ENCODE measurements around the gene ALDOA. TPM values are rescaled to one million over a fixed set of nuclear protein-coding genes. Genes with fewer than 3 reads are reported as not detected.

ALDOA gene
- total and polyA plus RNA-seq, 10 of the 15 experiments (the other 5 are each of a cell fraction or from before 2014, with no cell fraction given), result 218 to 2,339 (median 1,095) TPM

DNA sequence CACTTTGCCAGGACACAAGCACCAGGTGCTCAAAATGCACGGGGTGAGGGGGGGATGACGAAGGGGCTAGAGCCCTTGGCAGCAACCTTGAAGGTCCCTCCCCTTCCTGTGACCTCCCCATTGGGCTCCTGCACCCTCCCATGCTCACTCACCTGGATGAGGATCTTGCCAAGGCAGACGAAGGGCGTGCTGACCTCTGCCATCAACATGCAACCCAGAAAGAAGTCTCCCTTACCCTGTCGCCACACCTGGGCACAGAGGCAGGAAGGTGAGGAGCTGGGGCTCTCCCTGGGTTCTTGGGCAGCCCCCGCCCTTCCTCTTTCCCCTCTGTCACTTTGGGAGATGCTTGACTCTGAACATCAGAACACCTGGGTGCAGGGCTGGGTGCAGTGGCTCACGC lies 40.0 kb upstream of the ALDOA start (continued):
- TF ChIP-seq, protein P1, sequence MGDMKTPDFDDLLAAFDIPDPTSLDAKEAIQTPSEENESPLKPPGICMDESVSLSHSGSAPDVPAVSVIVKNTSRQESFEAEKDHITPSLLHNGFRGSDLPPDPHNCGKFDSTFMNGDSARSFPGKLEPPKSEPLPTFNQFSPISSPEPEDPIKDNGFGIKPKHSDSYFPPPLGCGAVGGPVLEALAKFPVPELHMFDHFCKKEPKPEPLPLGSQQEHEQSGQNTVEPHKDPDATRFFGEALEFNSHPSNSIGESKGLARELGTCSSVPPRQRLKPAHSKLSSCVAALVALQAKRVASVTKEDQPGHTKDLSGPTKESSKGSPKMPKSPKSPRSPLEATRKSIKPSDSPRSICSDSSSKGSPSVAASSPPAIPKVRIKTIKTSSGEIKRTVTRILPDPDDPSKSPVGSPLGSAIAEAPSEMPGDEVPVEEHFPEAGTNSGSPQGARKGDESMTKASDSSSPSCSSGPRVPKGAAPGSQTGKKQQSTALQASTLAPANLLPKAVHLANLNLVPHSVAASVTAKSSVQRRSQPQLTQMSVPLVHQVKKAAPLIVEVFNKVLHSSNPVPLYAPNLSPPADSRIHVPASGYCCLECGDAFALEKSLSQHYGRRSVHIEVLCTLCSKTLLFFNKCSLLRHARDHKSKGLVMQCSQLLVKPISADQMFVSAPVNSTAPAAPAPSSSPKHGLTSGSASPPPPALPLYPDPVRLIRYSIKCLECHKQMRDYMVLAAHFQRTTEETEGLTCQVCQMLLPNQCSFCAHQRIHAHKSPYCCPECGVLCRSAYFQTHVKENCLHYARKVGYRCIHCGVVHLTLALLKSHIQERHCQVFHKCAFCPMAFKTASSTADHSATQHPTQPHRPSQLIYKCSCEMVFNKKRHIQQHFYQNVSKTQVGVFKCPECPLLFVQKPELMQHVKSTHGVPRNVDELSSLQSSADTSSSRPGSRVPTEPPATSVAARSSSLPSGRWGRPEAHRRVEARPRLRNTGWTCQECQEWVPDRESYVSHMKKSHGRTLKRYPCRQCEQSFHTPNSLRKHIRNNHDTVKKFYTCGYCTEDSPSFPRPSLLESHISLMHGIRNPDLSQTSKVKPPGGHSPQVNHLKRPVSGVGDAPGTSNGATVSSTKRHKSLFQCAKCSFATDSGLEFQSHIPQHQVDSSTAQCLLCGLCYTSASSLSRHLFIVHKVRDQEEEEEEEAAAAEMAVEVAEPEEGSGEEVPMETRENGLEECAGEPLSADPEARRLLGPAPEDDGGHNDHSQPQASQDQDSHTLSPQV (IDR thresholded peaks at IDR 0.05), result no peak
- TF ChIP-seq FOXM1 (IDR thresholded peaks at IDR 0.05; ENCODE audit: low read depth, low read length), result no peak
- no peak for TF ChIP-seq TBL1XR1 (IDR thresholded peaks at IDR 0.05; ENCODE audit: low read depth, low read length)
- TF ChIP-seq, protein P2, sequence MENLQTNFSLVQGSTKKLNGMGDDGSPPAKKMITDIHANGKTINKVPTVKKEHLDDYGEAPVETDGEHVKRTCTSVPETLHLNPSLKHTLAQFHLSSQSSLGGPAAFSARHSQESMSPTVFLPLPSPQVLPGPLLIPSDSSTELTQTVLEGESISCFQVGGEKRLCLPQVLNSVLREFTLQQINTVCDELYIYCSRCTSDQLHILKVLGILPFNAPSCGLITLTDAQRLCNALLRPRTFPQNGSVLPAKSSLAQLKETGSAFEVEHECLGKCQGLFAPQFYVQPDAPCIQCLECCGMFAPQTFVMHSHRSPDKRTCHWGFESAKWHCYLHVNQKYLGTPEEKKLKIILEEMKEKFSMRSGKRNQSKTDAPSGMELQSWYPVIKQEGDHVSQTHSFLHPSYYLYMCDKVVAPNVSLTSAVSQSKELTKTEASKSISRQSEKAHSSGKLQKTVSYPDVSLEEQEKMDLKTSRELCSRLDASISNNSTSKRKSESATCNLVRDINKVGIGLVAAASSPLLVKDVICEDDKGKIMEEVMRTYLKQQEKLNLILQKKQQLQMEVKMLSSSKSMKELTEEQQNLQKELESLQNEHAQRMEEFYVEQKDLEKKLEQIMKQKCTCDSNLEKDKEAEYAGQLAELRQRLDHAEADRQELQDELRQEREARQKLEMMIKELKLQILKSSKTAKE (IDR thresholded peaks at IDR 0.05; ENCODE audit: low read depth, poor library complexity, severe bottlenecking), result no peak
- TF ChIP-seq TCF7 (IDR thresholded peaks at IDR 0.05; ENCODE audit: borderline replicate concordance), result no peak
- TF ChIP-seq, protein P3, sequence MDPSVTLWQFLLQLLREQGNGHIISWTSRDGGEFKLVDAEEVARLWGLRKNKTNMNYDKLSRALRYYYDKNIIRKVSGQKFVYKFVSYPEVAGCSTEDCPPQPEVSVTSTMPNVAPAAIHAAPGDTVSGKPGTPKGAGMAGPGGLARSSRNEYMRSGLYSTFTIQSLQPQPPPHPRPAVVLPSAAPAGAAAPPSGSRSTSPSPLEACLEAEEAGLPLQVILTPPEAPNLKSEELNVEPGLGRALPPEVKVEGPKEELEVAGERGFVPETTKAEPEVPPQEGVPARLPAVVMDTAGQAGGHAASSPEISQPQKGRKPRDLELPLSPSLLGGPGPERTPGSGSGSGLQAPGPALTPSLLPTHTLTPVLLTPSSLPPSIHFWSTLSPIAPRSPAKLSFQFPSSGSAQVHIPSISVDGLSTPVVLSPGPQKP (IDR thresholded peaks at IDR 0.05; ENCODE audit: low read depth, low read length), result no peak
- no peak for TF ChIP-seq BHLHE40 (IDR thresholded peaks at IDR 0.05; ENCODE audit: borderline replicate concordance in 1 of 2, low read depth in 2 of 2, low read length in 1 of 2)
- TF ChIP-seq RAD21 (IDR thresholded peaks at IDR 0.05; ENCODE audit: insufficient read depth, low read depth, low read length), result no peak
- TF ChIP-seq CREM (IDR thresholded peaks at IDR 0.05; ENCODE audit: low read depth), result no peak

All from GM12878 (cell line).